ENCODE measurements around the gene PCDHGB3.
"Not testable (repeated sequence)": the region's sequence is repeated elsewhere in the genome, so short reads cannot be mapped to it uniquely, and the experiment has no call there.

PCDHGB3 gene

GRCh38 chr5:141393267-141393666 lies 23.2 kb downstream of the PCDHGB3 start:
- TF ChIP-seq CTCF (IDR thresholded peaks at IDR 0.05; ENCODE audit: low read length): no peak
- TF ChIP-seq EZH2 (optimal IDR thresholded peaks at IDR 0.05; ENCODE audit: low read depth, low read length): no peak
- TF ChIP-seq EZH2phosphoT487 (IDR thresholded peaks at IDR 0.05; ENCODE audit: low read length): no peak
- H3F3A ChIP-seq (ENCODE audit: insufficient read depth, low read length): no peaks in the 10 kb centered on the region

GRCh38 chr5:141394401-141395187 lies 24.6 kb downstream of the PCDHGB3 start:
- not testable (repeated sequence) for DNase-seq; H3K4me2 ChIP-seq (ENCODE audit: low read depth, low read length); H4K20me1 ChIP-seq (ENCODE audit: insufficient read depth, low read length); H3K27me3 ChIP-seq (replicated peaks; ENCODE audit: insufficient read depth, low read length); H3K4me1 ChIP-seq (ENCODE audit: low read length); H3K9ac ChIP-seq (ENCODE audit: low read length); H2AFZ ChIP-seq (ENCODE audit: low read length); H3K9me2 ChIP-seq (replicated peaks; ENCODE audit: insufficient read depth, low read length); H3K9me3 ChIP-seq (replicated peaks; ENCODE audit: insufficient read depth, low read length); H3F3A ChIP-seq (ENCODE audit: insufficient read depth, low read length); H3K36me3 ChIP-seq (replicated peaks; ENCODE audit: insufficient read depth, low read length); H3K79me2 ChIP-seq (ENCODE audit: low read length); H3K4me3 ChIP-seq (ENCODE audit: low read length); H3K27ac ChIP-seq (ENCODE audit: low read length)

More at GRCh38 chr5:141393267-141393666, 23.2 kb downstream of the PCDHGB3 start:
- no peak for DNase-seq
- Histone ChIP-seq H3K9me3 (replicated peaks; ENCODE audit: insufficient read depth, low read length) (no peaks in the 10 kb centered on the region), H3K36me3 (replicated peaks; ENCODE audit: insufficient read depth, low read length) (no peaks in the 10 kb centered on the region), H3K4me3 (ENCODE audit: low read length) (no peak overlapping the region), H3K79me2 (ENCODE audit: low read length) (no peaks in the 10 kb centered on the region), H3K4me1 (ENCODE audit: low read length) (no peaks in the 10 kb centered on the region), H3K4me2 (ENCODE audit: low read depth, low read length) (no peak overlapping the region), H3K9me2 (replicated peaks; ENCODE audit: insufficient read depth, low read length) (no peaks in the 10 kb centered on the region), H3K27ac (ENCODE audit: low read length) (no peak overlapping the region), H2AFZ (ENCODE audit: low read length) (no peak overlapping the region), H3K9ac (ENCODE audit: low read length) (no peak overlapping the region), H4K20me1 (ENCODE audit: insufficient read depth, low read length) (no peaks in the 10 kb centered on the region), H3K27me3 (replicated peaks; ENCODE audit: insufficient read depth, low read length) (0 out of 2 replicates have a peak, but pooled peaks cover 5% of the 10 kb centered on the region)

- H3K27ac ChIP-seq (ENCODE audit: low read length); H2AFZ ChIP-seq (ENCODE audit: low read length); H3K36me3 ChIP-seq (replicated peaks; ENCODE audit: insufficient read depth, low read length); H3K9ac ChIP-seq (ENCODE audit: low read length); H3K27me3 ChIP-seq (replicated peaks; ENCODE audit: insufficient read depth, low read length); H3K4me2 ChIP-seq (ENCODE audit: low read depth, low read length); H3K4me1 ChIP-seq (ENCODE audit: low read length); H4K20me1 ChIP-seq (ENCODE audit: insufficient read depth, low read length); H3K79me2 ChIP-seq (ENCODE audit: low read length); H3F3A ChIP-seq (ENCODE audit: insufficient read depth, low read length); H3K9me3 ChIP-seq (replicated peaks; ENCODE audit: insufficient read depth, low read length); H3K9me2 ChIP-seq (replicated peaks; ENCODE audit: insufficient read depth, low read length); H3K4me3 ChIP-seq (ENCODE audit: low read length): not testable (repeated sequence)
- TF ChIP-seq CTCF (IDR thresholded peaks at IDR 0.05; ENCODE audit: low read length): peak; percentile 49
- peak; percentile 48 for DNase-seq
Observed at GRCh38 chr5:141397756-141398551, 27.9 kb downstream of the PCDHGB3 start, which contains the start of gene PCDHGB5. Gene PCDHGB5, plus strand, starts transcription at chr5:141397947. Its CDS starts 181 bp downstream, at chr5:141398128.

- Histone ChIP-seq H3K9me3 (replicated peaks; ENCODE audit: insufficient read depth, low read length) (no peaks in the 10 kb centered on the region), H3F3A (ENCODE audit: insufficient read depth, low read length) (no peaks in the 10 kb centered on the region), H3K4me3 (ENCODE audit: low read length) (no peak overlapping the region), H3K27ac (ENCODE audit: low read length) (no peak overlapping the region), H2AFZ (ENCODE audit: low read length) (no peak overlapping the region), H3K27me3 (replicated peaks; ENCODE audit: insufficient read depth, low read length) (peaks cover 10% of the 10 kb centered on the region; the same call in 1 of the 2 replicates), H3K36me3 (replicated peaks; ENCODE audit: insufficient read depth, low read length) (no peaks in the 10 kb centered on the region), H3K79me2 (ENCODE audit: low read length) (no peaks in the 10 kb centered on the region), H3K4me1 (ENCODE audit: low read length) (no peaks in the 10 kb centered on the region), H4K20me1 (ENCODE audit: insufficient read depth, low read length) (no peaks in the 10 kb centered on the region), H3K9ac (ENCODE audit: low read length) (no peak overlapping the region), H3K9me2 (replicated peaks; ENCODE audit: insufficient read depth, low read length) (no peaks in the 10 kb centered on the region), H3K4me2 (ENCODE audit: low read depth, low read length) (no peak overlapping the region)
- DNase-seq: no peak
- TF ChIP-seq EZH2phosphoT487 (IDR thresholded peaks at IDR 0.05; ENCODE audit: low read length) (no peak), CTCF (IDR thresholded peaks at IDR 0.05; ENCODE audit: low read length) (no peak), EZH2 (optimal IDR thresholded peaks at IDR 0.05; ENCODE audit: low read depth, low read length) (no peak)
Observed at GRCh38 chr5:141398608-141399007, 28.6 kb downstream of the PCDHGB3 start.

Data from MM.1S (cell line).